Measurements from ENCODE around the gene ARL6IP5.

Gene ARL6IP5

DNA sequence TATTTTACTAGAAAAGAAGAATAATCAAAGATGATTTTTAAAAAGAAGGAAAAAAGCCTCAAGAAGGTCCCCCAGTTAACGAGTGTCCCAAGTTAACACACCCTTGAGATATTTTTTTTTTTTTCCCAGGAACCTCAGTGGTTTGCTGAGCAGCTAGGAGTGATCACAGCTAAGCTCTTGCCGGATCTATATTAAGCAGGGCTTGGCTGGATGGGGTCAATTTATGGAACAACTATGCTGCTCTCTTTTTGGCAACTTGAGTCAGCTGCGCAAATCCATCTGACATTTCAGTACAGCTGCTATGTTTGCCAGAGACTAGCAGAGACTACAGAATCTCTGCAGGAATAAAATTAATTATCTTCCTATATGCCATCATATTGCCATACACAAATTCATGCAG is 37.7 kb downstream of the ARL6IP5 start, which contains the start of gene LMOD3:
Gene LMOD3, minus strand, starts transcription at position 193 of the 400 bp plus-strand sequence. CDS start 209 bp downstream, outside the sequence.
- TF ChIP-seq TARDBP (IDR thresholded peaks at IDR 0.05): no peak
- TF ChIP-seq, protein P1, sequence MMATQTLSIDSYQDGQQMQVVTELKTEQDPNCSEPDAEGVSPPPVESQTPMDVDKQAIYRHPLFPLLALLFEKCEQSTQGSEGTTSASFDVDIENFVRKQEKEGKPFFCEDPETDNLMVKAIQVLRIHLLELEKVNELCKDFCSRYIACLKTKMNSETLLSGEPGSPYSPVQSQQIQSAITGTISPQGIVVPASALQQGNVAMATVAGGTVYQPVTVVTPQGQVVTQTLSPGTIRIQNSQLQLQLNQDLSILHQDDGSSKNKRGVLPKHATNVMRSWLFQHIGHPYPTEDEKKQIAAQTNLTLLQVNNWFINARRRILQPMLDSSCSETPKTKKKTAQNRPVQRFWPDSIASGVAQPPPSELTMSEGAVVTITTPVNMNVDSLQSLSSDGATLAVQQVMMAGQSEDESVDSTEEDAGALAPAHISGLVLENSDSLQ (IDR thresholded peaks at IDR 0.05): no peak
- no peak for TF ChIP-seq FOXA1 (IDR thresholded peaks at IDR 0.05)
- no peak for TF ChIP-seq ELF4 (IDR thresholded peaks at IDR 0.05)
- no peak for TF ChIP-seq ZNF384 (IDR thresholded peaks at IDR 0.05)
- TF ChIP-seq NFRKB (IDR thresholded peaks at IDR 0.05): no peak
- no peak for TF ChIP-seq LEF1 (IDR thresholded peaks at IDR 0.05; ENCODE audit: borderline replicate concordance)
- TF ChIP-seq ARNT (IDR thresholded peaks at IDR 0.05): no peak
- TF ChIP-seq SUZ12 (IDR thresholded peaks at IDR 0.05): no peak
- TF ChIP-seq HDGF (IDR thresholded peaks at IDR 0.05; ENCODE audit: borderline replicate concordance): no peak
- TF ChIP-seq SP1 (IDR thresholded peaks at IDR 0.05): no peak
- no peak for TF ChIP-seq L3MBTL2 (conservative IDR thresholded peaks at IDR 0.05)
- TF ChIP-seq CTBP1 (IDR thresholded peaks at IDR 0.05; ENCODE audit: borderline replicate concordance): no peak
- no peak for TF ChIP-seq BHLHE40 (IDR thresholded peaks at IDR 0.05; ENCODE audit: borderline replicate concordance)
- TF ChIP-seq FOXK2 (IDR thresholded peaks at IDR 0.05): no peak
- TF ChIP-seq FOXM1 (IDR thresholded peaks at IDR 0.05; ENCODE audit: borderline replicate concordance): no peak
- POLR2A ChIA-PET: interaction anchor here (1.1 kb wide), 1 partner anchor 127 kb away, joined by 3 read pairs; no protein-coding TSS in a partner anchor
- DNase-seq (ENCODE audit: extremely low spot score): no peak
- CTCF ChIA-PET: no interaction called here

DNA sequence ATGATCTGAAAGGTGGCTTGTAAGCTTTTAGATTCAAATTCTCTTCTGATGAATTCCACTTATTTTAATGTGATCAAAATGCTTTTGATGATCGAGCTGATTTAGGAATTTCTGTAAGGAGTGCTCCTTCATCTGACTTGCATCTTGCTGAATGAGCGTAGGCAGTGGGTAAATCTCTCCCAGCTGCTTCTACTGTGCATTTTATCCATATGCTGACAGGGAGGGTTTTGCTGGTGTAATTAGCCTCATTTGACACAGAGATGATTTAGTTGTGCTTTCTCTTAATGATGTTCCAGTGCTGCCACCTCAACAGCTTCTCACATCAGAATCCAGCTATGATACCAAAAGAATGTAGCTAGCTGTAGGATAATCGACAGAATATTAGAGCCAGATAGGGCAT is 41.5 kb downstream of the ARL6IP5 start:
- ChIA-PET POLR2A (no interaction called here), CTCF (interaction anchor here (0.8 to 1.3 kb wide), 3 partner anchors 30 to 284 kb away, joined by 3 to 5 read pairs (median 3); no protein-coding TSS in a partner anchor)
- no peak for DNase-seq (ENCODE audit: extremely low spot score)
- TF ChIP-seq BHLHE40 (IDR thresholded peaks at IDR 0.05; ENCODE audit: borderline replicate concordance) (no peak), L3MBTL2 (conservative IDR thresholded peaks at IDR 0.05) (no peak), LEF1 (IDR thresholded peaks at IDR 0.05; ENCODE audit: borderline replicate concordance) (no peak), ZNF384 (IDR thresholded peaks at IDR 0.05) (no peak), CTBP1 (IDR thresholded peaks at IDR 0.05; ENCODE audit: borderline replicate concordance) (no peak), NFRKB (IDR thresholded peaks at IDR 0.05) (no peak), TARDBP (IDR thresholded peaks at IDR 0.05) (no peak), ELF4 (IDR thresholded peaks at IDR 0.05) (no peak), SUZ12 (IDR thresholded peaks at IDR 0.05) (no peak), SP1 (IDR thresholded peaks at IDR 0.05) (no peak), FOXA1 (IDR thresholded peaks at IDR 0.05) (no peak), HDGF (IDR thresholded peaks at IDR 0.05; ENCODE audit: borderline replicate concordance) (no peak), FOXM1 (IDR thresholded peaks at IDR 0.05; ENCODE audit: borderline replicate concordance) (no peak)
- TF ChIP-seq, protein P1 (IDR thresholded peaks at IDR 0.05): no peak

DNA sequence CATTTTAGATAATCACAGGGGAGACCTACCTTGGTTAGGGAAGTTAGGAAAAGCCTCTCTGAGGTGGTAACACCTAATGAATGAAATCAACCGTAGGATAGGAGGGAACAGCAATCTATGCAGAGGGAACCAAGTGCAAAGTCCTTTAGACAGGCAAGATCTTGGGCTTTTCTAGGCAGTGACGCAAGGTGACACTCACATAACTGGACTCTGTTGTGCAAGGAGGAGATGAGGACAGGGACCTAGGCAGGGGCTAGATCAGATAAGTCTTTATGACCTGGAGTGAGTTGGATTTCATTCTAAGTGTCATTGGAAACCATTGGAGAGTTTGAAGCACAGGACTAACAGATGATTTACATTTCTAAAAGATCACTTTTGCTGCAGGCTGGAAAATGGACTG is 42.3 kb downstream of the ARL6IP5 start:
- DNase-seq (ENCODE audit: extremely low spot score): no peak
- CTCF ChIA-PET: interaction anchor here (0.7 to 1.2 kb wide), 2 partner anchors 29 to 282 kb away, joined by 3 to 4 read pairs; no protein-coding TSS in a partner anchor
- TF ChIP-seq LEF1 (IDR thresholded peaks at IDR 0.05; ENCODE audit: borderline replicate concordance) (no peak), NFRKB (IDR thresholded peaks at IDR 0.05) (no peak), CTBP1 (IDR thresholded peaks at IDR 0.05; ENCODE audit: borderline replicate concordance) (no peak), SUZ12 (IDR thresholded peaks at IDR 0.05) (no peak), FOXA1 (IDR thresholded peaks at IDR 0.05) (no peak), TARDBP (IDR thresholded peaks at IDR 0.05) (no peak), SP1 (IDR thresholded peaks at IDR 0.05) (no peak), FOXK2 (IDR thresholded peaks at IDR 0.05) (no peak), ELF4 (IDR thresholded peaks at IDR 0.05) (no peak), ARNT (IDR thresholded peaks at IDR 0.05) (no peak), ZNF384 (IDR thresholded peaks at IDR 0.05) (no peak)
- TF ChIP-seq, protein P1 (IDR thresholded peaks at IDR 0.05): no peak
- POLR2A ChIA-PET: no interaction called here

DNA sequence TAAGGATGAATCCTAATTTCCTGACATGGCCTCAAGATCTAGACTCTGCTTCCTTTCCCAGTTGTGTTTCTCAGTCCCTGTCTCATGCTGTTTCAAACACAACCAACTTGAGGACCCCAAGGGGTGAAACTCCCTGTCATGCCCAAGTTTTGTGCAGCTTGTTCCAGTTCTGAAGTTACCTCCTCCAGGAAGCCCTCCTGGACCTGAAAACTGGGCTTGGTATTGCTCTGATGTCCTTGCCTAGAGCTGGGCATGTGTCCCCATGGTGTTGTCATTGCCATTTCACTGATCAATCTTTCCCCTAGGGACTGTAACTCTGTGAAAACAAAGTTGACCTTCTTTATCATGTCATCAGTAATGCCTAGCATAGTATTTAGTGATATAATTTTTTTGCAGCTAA is 43.8 kb downstream of the ARL6IP5 start:
- CTCF ChIA-PET: interaction anchor here (0.6 kb wide), 1 partner anchor 13 kb away, joined by 3 read pairs; no protein-coding TSS in a partner anchor
- DNase-seq (ENCODE audit: extremely low spot score): no peak
- POLR2A ChIA-PET: no interaction called here
- TF ChIP-seq ARNT (IDR thresholded peaks at IDR 0.05) (no peak), SP1 (IDR thresholded peaks at IDR 0.05) (no peak)

DNA sequence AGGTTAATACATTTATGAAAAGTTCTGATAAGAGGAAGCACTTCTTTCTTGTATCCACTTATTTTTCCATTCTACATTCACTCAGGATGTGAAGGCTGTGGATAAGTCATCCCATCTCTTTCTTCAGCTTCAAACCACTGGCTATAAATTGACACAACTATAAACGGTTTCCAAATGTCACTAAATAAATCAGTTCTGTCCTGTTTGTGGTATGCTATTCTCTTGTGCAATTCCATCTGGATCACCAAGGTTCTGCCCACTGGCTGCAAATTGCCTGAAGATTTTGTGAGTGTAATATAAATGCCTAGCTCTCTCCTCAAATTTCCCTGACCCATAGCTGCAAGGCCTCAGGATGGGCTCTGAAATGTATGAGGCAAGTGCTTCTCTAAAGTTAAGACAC is 44.8 kb downstream of the ARL6IP5 start:
- TF ChIP-seq ARNT (IDR thresholded peaks at IDR 0.05): no peak
- TF ChIP-seq, protein P1 (IDR thresholded peaks at IDR 0.05): 0 out of 2 replicates have a peak, but pooled peaks have one; percentile 11
- CTCF ChIA-PET: interaction anchor here (1.3 kb wide), 1 partner anchor 8 kb away, joined by 6 read pairs; no protein-coding TSS in a partner anchor
- POLR2A ChIA-PET: no interaction called here
- no peak for DNase-seq (ENCODE audit: extremely low spot score)

DNA sequence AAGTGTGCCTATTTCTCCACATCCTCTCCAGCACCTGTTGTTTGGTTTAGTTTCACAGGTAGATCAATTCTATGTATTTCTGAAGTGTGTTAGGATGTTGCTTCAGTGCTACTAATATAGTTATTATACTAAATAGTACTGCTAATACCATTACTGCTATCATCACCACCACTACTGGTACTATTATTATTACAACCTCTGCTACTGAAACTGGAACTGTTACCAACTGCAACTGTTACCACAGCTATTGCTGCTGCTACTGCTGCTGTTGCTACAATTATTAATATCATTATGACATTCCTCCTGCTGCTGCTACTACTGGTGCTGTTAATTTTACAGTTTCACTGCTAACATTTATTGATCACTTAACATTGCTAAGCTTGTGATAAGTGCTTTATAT is 46.0 kb downstream of the ARL6IP5 start:
- ChIA-PET POLR2A (no interaction called here), CTCF (no interaction called here)
- TF ChIP-seq HDGF (IDR thresholded peaks at IDR 0.05; ENCODE audit: borderline replicate concordance) (no peak), SP1 (IDR thresholded peaks at IDR 0.05) (no peak), ZNF384 (IDR thresholded peaks at IDR 0.05) (no peak), FOXK2 (IDR thresholded peaks at IDR 0.05) (no peak), CTBP1 (IDR thresholded peaks at IDR 0.05; ENCODE audit: borderline replicate concordance) (no peak), FOXM1 (IDR thresholded peaks at IDR 0.05; ENCODE audit: borderline replicate concordance) (no peak)
- TF ChIP-seq, protein P1 (IDR thresholded peaks at IDR 0.05): no peak
- DNase-seq (ENCODE audit: extremely low spot score): no peak
